GM18907 (cell line): ENCODE results near the gene S100A1.
"Not testable (repeated sequence)": the region's sequence is repeated elsewhere in the genome, so short reads cannot be mapped to it uniquely, and the experiment has no call there.

Source experiments
- ATAC-seq: cut with Tn5 transposase; IDR thresholded peaks from one replicate; pipeline ENCODE4 v1.9.1; 2021; ENCODE audit warnings: mild to moderate bottlenecking, moderate library complexity; ENCODE audit not compliant: unreplicated experiment

Gene S100A1

GRCh38 chr1:153629971-153630370 is 1.7 kb downstream of the S100A1 start:
- no peak for ATAC-seq

DNA sequence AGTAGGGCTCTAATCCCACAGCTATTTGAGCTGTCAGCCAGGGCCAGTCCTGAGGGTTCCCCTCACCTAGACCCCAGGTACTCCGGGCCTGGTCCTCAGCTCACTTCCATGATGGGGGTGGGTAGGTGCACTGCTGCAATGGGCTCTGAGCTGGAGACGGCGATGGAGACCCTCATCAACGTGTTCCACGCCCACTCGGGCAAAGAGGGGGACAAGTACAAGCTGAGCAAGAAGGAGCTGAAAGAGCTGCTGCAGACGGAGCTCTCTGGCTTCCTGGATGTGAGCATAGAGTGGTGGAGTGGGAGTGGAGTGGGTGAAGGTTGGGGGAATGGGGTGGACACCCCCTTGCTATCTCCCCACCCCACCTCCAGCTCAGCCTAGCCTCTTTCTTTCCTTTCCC is 2.1 kb downstream of the S100A1 start:
- no peak for ATAC-seq

GRCh38 chr1:153631047-153632022 is 3.1 kb downstream of the S100A1 start:
- no peak for ATAC-seq

GRCh38 chr1:153633161-153633753 is 5.0 kb downstream of the S100A1 start:
- peak; percentile 9 for ATAC-seq

- ATAC-seq, result peak; percentile 91
Observed at GRCh38 chr1:153633754-153634665, 5.8 kb downstream of the S100A1 start, which contains the start of gene CHTOP. CHTOP (plus strand) TSS chr1:153634066; CDS start chr1:153636589, 2,523 bp downstream.

DNA sequence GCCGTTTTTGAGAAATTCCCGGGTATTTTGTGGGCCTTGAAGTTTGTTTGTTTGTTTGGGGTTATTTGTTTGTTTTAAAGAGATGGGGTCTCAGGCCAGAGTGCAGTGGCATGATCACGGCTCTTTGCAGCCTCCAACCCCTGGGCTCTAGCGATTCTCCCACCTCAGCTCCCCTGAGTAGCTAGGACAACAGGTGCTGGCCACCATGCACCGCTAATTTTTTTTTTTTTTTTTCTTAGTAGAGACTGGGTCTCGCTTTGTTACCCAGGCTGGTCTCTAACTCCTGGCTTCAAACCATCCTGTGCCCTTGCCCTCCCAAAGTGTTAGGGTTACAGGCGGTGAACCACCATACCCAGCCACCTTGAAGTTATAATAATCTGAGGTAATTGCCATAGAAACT is 7.6 kb downstream of the S100A1 start:
- no peak for ATAC-seq

- no peak for ATAC-seq
Observed at GRCh38 chr1:153636312-153636711, 8.1 kb downstream of the S100A1 start.

DNA sequence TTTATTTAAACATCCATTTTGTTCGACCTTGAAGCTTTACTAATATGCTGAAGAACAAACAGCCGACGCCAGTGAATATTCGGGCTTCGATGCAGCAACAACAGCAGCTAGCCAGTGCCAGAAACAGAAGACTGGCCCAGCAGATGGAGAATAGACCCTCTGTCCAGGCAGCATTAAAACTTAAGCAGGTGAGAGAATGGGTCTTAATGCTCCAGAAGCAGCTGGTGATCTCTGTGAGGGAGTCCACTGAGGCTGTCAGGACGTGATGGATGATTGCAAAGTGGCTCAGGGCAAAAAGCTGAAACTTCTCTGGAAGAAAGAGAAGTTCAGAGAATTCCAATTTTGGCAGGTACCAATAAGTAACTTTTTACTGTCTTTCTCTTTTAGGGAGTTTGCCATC is 10.0 kb downstream of the S100A1 start:
- no peak for ATAC-seq

GRCh38 chr1:153639280-153639679 is 11.0 kb downstream of the S100A1 start:
- no peak for ATAC-seq

DNA sequence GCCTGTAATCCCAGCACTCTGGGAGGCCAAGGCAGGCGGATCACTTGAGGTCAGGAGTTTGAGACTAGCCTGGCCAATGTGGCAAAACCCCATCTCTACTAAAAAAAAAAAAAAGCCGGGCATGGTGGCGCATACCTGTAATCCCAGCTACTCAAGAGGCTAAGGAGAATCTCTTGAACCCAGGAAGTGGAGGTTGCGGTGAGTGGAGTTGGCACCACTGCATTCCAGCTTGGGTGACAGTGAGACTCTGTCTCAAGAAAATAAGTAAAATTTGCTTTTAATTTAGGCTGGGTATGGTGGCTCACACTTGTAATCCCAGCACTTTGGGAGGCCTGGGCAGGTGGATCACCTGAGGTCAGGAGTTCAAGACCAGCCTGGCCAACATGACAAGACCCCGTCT is 12.0 kb downstream of the S100A1 start:
- not testable (repeated sequence) for ATAC-seq

GRCh38 chr1:153640861-153641260 is 12.6 kb downstream of the S100A1 start:
- no peak for ATAC-seq

- ATAC-seq, result no peak
Observed at GRCh38 chr1:153642161-153642560, 13.9 kb downstream of the S100A1 start.

GRCh38 chr1:153643100-153643499 is 14.9 kb downstream of the S100A1 start:
- ATAC-seq, result no peak

GRCh38 chr1:153643816-153644215 is 15.6 kb downstream of the S100A1 start:
- ATAC-seq, result no peak

DNA sequence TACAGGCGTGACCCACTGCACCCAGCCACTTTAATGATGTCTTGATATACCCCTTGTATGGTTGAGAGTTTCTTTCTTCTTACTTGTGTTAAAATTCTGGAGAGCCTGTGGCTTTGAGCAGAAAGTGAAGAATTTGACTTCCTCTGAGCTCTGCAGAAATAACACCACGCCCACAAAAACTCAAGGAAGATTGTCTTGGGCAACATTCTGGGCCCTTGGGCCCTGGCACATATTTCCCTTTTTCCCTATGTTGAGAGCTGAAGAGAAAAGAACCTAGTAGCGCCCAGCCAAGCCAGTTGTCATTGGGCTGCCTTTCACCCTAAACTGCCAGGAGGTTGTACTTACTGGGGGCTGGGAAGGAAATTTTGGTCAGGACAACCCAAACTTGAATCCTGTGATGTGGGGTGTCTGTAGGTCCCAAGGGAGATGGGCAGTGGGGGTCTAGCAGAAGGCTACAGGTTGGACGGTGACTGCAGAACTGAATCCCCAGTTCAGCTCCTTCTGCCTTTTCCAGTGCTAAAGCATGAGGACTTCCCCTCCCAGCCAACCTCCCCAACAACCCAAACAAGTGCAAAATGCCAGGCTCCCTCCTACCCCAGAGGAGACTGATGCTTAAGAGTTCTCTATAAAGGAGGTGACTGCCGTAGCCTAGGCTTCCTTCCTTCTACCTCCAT is 18.6 kb downstream of the S100A1 start:
- no peak for ATAC-seq

DNA sequence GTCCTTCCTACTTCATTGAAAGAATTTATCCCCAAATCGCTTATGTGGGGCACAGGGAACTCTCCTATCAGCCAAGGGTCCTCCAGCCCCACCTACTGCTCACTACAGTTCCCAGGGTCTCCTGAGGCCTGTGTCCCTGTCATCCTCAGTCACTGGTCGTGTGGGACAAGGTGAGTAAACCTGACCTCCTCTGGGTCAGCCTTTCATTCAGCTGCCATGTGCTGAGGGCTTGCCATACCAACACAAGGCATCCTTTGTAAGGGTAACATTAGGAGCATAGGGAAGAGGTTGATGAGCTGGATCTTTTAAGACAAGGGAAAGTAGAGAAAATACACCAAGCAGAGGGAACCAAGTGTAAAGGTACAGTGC is 19.1 kb downstream of the S100A1 start:
- no peak for ATAC-seq

DNA sequence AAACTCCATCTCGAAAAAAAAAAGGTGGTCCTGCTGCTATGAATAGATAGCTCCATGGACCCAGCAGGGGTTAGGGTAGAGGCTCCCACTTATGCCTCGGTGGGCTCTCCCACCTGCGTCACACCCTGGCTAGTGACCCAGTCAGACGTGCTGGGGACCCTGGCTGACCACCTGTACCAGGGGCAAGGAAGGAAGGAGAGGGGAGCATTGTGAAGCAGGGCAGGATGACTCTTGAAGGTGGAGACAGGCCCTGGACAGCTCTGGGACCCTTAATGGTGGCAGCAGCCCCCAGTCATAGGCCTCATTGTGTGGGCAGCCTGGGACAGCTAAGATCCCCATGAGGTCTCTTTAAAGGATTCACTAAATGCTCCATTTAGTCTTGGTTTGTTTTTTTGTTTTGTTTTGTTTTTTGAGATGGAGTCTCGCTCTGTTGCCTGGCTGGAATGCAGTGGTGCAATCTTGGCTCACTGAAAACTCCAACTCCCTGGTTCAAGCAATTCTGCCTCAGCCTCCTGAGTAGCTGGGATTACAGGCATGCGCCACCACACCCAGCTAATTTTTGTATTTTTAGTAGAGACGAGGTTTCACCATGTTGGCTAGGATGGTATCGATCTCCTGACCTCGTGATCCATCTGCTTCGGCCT is 19.9 kb downstream of the S100A1 start:
- no peak for ATAC-seq

DNA sequence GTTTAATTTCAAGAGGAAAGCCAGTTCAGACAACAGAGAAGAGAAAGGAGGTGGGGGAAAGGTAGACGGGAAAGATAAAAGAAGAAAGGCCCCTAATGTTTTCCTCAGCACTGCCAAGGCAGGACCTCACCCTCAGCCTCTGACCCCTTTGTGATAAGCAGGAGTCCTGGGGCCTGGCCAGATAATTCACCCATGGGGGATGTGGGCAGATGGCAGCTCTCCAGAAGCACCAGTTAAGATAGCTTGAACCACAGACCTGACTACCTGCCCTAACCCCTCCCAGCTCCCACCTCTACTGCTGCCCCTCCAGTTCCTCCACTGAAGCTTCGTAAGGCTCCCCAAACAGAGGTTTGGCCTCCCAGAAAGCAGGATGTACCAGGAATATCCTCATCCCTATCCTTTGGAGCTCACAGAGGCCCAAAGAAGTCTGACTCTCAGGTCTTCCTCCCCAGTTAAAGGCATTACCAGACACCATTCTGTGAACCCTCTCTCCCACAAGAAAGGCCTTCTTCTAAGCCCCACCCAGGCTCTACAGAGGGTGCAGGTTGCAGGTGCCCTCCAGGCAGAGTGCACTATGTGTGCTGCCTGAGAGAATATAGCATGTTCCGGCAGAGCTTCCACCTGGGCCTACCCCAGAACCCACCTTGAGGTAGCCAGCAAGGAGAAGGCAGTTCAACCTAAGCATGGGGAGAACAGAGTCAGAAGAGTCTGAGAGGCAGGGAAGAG is 21.1 kb downstream of the S100A1 start:
- ATAC-seq, result no peak

DNA sequence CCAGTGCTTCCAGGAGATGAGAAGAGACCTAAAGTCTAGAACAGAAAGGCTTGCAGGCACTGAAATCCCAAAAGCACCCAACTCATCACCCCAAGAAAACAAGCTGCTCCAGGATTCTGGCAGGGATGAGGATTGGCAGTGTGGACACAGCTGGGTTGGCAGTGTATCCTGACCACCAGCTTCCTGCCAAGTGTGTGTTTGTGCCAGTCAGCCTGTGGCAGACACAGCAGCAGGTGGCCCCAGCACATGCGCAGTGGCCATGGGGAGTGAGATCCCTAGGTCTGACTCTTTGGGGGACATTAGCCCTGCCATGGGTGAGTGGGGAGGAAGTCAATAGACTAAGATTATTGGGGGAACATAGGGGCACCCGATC is 21.6 kb downstream of the S100A1 start:
- ATAC-seq, result no peak

- no peak for ATAC-seq
Observed at GRCh38 chr1:153651771-153652170, 23.5 kb downstream of the S100A1 start.
